Liver (tissue), 3 donors: ENCODE data around the gene TMPRSS12.

Source experiments
- GABPA ChIP-seq, 2 donors: IDR thresholded peaks in 1 of 2; conservative IDR thresholded peaks in 1 of 2; 2 replicates each; pipeline ENCODE4 v1.6.1; 2016; ENCODE audit warnings: antibody characterized with exemption in 2 of 2, mild to moderate bottlenecking in 1 of 2, moderate library complexity in 1 of 2
- TF ChIP-seq, protein P1 (sequence below): fragments of 150-350 bp; IDR thresholded peaks from 2 replicates; pipeline ENCODE4 v1.5.1; 2017; ENCODE audit warnings: improper control_type of control experiment, low read depth, low read length; ENCODE audit not compliant: missing input control
- donor health status: healthy.
- donor health status: healthy.

DNA sequence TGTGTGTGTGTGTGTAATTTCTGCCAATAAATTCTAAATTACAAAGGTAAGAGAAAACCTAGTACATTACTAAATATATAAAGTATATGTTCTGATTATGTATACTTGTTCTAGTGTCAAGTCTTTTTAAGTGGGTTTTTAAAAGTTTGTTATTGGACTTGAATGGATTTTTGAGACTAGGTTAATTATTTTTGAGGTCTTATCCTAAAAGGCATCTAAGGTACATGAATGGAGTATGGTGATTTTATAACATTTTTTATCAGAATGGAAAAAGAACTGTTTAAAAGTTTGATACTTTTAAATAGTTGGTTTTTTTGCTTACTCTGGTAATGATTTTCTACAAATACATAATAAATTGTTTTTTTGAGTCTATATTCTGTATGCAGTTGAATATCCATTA, 22.5 kb upstream of the TMPRSS12 start:
- TF ChIP-seq, protein P1, sequence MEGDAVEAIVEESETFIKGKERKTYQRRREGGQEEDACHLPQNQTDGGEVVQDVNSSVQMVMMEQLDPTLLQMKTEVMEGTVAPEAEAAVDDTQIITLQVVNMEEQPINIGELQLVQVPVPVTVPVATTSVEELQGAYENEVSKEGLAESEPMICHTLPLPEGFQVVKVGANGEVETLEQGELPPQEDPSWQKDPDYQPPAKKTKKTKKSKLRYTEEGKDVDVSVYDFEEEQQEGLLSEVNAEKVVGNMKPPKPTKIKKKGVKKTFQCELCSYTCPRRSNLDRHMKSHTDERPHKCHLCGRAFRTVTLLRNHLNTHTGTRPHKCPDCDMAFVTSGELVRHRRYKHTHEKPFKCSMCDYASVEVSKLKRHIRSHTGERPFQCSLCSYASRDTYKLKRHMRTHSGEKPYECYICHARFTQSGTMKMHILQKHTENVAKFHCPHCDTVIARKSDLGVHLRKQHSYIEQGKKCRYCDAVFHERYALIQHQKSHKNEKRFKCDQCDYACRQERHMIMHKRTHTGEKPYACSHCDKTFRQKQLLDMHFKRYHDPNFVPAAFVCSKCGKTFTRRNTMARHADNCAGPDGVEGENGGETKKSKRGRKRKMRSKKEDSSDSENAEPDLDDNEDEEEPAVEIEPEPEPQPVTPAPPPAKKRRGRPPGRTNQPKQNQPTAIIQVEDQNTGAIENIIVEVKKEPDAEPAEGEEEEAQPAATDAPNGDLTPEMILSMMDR = no peak
- TF ChIP-seq GABPA (IDR thresholded peaks at IDR 0.05 in 1 of 2, conservative IDR thresholded peaks at IDR 0.05 in 1 of 2) = no peak
